ENCODE data around the gene CLCN3.

GRCh38 chr4:169626331-169627282 lies 6.2 kb downstream of the CLCN3 start:
- TF ChIP-seq CTCF (IDR thresholded peaks at IDR 0.05) (no peak), POLR2AphosphoS5 (IDR thresholded peaks at IDR 0.05) (no peak), POLR2A (IDR thresholded peaks at IDR 0.05) (no peak)

Measured in transverse colon (tissue), 4 donors.